ENCODE measurements around the gene FARP2. TPM values are rescaled to one million over a fixed set of nuclear protein-coding genes. Genes with fewer than 3 reads are reported as not detected.

The FARP2 gene
- total RNA-seq, 2 donors from 2014 or later, result 31.1 to 35.3 TPM

DNA sequence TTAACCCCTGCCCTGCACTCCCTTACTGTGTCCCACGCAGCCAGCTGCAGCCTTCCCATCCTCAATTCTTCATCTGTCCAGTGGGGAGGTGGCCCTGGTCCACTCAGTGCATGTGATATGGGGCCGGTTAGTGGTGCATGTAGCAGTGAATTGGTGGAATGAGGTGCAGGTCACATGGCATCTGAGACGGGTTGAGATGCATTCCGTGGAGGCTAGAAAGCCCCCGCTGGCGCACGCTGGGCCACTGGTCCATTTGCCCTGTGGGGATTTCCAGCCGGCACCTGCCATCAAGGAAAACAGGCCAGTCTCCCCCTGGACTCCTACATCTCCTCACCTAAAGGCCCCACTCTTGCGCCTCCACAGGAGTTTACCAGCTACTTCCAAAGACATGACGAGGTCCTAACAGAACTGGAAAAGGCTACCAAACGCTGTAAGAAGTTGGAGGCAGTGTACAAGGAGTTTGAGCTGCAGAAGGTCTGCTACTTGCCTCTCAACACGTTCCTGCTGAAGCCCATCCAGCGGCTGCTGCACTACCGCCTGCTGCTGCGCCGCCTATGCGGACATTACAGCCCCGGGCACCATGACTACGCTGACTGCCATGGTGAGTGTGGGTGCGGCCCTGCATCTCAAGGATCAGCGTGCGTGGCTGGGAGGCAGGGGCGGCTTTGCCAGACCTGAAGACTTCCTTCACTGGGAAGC, 111.8 kb downstream of the FARP2 start:
- intact Hi-C loops (cut with DNase I), result no loop called here
- DNase-seq (ENCODE audit: low spot score), result no peak

DNA sequence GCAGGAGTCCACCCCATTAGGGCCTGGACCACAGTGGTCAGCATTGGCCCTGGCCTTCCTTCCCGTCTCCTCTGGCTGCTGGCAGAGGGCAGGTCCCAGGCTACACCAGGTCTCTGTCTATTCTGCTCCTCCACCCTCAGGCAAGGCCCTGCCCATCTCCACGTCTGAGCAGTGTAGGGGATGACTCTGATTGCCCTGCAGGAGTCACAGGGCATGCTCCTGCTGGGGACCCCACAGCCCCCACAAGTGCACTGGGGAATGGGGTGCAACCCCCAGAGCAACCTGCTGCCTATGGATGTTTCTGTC, 112.3 kb downstream of the FARP2 start:
- intact Hi-C loops (cut with DNase I), result no loop called here
- no peak for DNase-seq (ENCODE audit: low spot score)

DNA sequence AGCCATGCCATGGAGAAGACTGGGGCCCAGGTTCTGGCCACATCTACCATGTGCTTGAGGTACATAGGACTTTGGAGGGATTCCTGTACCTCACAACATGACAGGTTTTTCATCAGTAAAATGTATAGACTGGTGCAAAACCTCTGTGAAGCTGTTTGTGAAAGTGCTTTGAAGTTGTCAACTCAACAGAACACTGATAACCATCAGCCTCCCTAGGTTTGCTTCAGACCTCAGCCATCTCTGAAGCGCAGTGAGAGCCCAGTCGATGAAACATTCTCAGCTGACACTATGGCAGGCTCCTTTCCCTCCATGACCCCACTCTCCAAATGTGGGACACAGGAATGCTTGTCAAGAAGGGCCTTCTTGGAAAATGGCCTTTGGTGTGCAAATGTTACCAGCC, 113.7 kb downstream of the FARP2 start:
- intact Hi-C loops (cut with DNase I), result no loop called here
- DNase-seq (ENCODE audit: low spot score), result no peak

DNA sequence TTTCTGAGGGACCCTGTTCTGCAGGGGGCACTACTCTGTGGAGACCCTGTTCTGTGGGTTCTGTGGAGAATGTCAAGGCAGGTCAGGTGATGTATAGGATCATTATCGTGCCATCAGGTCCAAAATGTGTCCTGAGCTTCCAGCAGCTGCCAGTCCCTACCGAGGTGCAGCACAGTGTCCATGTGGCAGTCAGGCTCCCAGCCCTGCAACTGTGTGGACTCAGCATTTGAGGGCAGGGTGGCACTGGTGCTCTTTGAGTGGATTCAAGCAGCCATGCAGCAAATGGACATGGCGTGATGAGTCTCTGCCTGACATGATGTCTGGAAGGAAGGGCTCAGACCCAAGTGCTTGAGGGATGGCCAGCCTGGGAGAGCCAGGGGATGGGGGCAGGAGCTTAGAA, 117.3 kb downstream of the FARP2 start:
- DNase-seq (ENCODE audit: low spot score), result no peak
- intact Hi-C loops (cut with DNase I), result no loop called here

DNA sequence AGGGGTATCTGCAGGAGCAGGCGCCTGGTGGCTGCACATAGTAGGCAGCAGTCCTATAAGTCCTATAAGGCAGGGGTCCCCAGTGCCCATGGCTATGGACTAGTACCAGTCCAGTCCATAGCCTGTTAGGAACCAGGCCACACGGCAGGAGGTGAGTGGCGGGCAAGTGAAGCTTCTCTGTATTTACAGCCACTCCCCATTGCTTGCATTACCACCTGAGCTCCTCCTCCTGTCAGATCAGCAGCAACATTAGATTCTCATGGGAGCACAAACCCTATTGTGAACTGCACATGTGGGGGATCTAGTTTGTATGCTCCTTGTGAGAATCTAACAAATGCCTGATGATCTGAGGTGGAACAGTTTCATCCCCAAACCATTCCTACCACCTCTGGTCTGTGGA, 119.2 kb downstream of the FARP2 start:
- DNase-seq (ENCODE audit: low spot score), result no peak
- intact Hi-C loops (cut with DNase I), result no loop called here

DNA sequence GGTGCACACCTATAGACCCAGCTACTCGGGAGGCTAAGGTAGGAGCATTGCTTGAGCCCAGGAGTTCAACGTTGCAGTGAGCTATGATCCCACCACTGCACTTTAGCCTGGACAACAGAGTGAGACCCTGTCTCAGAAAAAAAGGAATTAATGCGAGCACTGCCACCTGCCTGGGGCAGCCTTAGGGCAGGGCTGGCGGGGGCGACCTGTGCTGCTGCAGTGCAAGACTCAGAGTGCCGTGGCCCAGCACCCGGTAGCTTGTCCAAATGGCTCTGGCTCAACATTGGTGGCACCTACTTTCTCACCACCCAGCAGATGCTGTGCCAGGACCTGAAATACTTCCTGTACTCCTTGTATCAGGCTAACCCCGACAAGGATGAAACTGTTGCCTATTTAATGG, 122.1 kb downstream of the FARP2 start:
- intact Hi-C loops (cut with DNase I), result no loop called here
- DNase-seq (ENCODE audit: low spot score), result no peak

DNA sequence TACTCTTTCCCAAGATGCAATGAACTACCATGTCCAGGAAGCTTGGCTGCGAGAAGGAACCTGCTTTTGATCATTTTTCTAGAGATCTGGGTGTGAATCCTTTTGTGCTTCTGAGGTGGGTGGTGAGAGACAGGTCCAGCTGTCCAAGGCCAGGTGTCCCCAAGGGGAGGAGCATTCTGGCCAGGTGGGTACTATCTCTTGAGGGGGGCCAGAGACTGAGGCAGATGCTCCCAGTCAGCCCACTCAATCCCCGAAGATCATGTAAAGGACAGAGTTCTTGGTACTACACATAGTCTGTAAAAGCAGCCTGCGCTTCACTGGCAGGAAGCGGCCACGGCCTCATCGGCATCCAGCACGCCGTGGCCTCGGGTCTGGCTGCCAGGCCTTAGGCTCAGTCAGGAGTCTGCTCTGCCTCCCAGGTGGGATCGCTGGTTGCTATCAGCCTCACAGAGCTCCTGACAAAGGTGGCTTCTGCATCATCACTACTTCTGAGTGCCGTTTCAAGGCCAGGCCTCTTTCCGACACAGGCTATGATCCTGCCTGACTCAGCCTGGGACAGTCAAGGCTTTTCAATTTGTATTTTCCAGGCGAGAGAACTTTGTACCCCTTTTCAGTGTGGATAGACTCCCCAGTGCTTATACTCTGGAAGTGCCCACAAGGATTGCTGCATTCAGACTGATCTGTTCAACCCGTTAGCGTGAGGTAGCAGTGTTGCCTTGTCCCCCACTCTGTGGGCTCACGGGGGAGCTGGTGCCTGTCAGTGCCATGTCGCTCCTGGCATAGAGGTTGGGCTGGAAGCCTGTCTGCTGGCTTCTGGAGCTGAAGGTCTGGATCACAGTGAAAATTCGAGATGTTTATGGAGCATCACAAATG, 123.2 kb downstream of the FARP2 start:
- intact Hi-C loops (cut with DNase I), result no loop called here
- no peak for DNase-seq (ENCODE audit: low spot score)

DNA sequence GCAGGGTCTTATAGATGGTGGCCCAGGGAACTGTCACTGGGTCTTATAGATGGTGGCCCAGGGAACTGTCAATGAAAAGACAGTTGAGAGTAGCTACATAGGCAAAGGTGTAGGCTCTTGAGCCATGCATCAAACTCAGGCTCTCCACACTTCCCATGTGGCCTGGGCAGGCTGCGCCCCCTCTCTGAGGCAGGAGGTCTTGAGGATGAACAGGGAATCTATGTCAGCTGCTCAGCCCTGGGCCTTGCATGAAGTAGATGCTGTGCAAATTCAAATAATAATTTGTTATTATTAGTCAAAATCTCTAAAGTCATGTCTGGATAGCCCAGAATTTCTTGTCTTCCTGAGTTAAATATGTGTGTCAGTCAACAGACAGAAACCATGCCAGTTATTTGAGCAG, 125.6 kb downstream of the FARP2 start:
- no peak for DNase-seq (ENCODE audit: low spot score)
- intact Hi-C loops (cut with DNase I), result no loop called here

DNA sequence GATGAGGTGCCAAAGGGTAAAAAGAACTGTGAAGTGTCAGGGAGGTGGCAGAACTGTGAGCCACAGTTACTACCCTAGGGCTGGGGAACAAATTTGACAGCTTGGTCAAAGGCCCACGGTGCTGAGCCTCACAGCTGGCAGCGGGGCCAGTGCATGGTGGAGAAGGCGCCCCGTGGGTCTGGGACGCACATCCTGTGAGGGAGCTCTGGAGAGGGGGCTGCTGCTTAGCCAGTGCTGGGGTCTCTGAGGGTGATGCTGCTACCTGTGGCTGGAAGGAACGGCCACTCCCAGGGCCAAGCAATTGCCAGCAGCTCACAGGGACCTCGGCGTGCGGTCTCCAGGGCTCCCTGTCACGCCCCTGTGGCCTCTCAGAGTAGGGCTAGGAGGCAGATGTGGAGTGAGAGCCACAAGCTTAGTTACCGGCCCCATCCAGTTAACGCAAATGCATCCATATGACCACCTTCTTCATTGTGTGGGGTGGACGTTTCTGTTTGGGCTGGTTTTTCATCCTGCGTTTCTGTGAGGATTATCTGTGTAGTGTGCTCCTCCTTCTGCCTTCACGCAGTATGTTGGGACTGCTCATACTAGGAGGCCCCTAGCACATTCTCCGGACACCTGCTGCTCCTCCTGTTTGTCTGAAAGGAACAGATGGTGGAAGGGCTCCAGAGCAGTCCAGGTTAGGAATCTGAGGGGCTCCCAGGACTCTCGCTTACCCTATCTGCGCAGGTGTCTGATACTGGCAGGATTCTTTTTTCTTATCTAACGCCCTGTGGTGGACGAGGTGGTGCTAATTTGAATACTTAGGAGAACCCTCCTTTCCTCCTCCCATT, 126.3 kb downstream of the FARP2 start:
- intact Hi-C loops (cut with DNase I), result no loop called here
- no peak for DNase-seq (ENCODE audit: low spot score)

DNA sequence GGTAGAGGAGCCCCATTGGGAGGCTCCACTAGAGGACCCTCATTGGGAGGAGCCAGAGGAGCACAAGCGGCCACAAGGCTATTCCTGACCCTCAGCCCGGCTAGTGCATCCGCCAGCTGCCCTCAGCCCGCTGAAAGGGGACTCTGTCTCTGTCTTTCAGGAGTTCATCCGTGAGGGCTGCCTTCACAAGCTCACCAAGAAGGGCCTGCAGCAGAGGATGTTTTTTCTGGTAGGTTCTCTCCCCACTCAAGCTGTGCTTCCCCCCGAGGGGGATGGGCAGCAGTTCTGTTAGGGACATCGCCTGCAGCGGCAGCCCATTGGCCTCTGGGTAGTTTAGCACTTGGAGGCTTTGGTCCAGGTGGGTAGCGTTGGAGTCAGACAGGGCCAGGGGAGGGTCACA, 127.2 kb downstream of the FARP2 start:
- DNase-seq (ENCODE audit: low spot score), result no peak
- intact Hi-C loops (cut with DNase I), result no loop called here

DNA sequence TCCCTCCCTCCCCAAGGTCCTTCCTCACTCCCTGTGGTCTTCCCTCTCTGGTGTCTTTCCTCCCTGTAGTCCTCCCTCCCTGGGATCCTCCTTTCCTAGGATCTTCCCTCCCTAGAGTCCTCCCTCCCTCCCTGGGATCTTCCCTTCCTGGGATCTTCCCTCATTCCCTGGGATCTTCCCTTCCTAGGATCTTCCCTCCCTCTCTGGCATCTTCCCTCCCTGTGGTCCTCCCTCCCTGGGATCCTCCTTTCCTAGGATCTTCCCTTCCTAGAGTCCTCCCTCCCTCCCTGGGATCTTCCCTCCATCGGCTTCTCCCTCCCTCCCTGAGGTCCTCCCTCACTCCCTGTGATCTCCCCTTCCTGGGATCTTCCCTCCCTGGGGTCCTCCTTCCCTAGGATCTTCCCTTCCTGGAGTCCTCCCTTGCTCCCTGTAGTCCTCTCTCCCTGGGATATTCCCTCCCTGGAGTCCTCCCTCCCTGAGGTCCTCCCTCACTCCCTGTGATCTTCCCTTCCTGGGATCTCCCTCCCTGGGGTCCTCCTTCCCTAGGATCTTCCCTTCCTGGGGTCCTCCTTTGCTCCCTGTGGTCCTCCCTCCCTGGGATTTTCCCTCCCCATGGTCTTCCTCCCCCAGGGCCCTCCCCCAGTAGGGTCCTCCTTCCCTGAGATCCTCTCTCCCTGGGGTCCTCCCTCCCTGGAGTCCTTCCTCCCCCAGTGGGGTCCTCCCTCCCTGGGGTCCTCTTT, 129.3 kb downstream of the FARP2 start:
- intact Hi-C loops (cut with DNase I), result no loop called here
- DNase-seq (ENCODE audit: low spot score), result no peak

DNA sequence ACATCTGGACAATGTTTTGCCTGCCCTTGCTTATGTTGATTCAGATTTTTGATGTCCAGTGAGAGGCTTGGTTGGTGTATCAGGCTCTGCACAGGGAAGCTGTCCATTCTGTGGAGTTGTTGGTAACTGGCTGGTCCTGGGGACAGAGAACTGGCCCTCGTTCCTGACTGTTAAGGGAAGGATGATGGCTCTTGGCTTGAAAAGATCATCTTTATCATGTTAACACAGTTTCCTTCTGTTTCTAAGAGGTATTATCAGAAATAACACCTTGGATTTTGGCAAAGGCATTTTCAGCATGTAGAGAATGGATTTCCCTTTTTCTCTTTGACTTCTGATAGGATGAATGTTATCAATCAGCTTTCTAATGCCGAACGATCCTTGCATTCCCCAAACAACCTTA, 133.0 kb downstream of the FARP2 start:
- intact Hi-C loops (cut with DNase I), result no loop called here
- no peak for DNase-seq (ENCODE audit: low spot score)

DNA sequence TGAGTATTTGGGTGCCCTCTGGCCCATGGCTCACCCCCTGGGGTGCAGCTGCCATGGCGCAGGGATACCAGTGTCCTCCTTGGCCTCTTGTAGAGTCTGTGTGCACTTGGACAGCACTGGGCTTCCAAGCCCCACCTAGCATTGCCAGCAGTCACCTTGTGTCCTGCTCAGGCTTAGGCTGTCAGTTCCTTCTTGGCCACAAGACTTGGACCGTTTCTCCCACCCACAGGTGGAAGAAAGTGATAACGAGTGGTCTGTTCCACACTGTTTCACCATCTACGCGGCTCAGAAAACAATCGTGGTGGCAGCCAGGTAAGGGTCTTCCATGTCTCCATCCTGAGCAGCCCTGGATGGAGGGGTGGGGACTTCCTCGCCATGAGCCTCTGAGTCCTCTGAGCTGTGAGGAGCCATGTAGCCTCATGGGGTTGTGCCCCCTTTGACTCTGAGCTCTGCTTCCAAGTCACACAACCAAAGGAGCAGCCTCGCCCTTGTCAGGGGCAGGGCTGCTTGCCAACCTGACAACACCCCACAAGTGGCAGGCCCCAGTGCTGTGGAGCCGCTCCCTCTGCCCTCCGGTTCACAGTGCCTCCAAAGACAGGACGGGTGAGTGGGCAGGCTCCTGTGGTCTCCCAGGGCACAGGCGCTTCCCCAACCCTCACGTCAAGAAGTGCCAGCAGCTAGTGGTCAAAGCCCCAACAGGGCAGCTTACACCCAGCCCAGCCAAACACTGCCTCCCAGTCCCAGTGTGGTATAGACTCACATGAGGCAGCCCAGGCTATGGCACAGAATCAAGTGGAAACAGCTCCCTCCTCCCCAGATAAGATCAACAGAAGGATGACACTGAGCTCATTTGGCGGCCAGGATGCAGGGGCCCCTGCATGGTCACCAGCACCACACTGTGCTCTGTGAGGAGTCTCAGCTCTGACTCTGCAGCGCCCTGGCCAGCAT, 133.9 kb downstream of the FARP2 start:
- intact Hi-C loops (cut with DNase I), result no loop called here

DNA sequence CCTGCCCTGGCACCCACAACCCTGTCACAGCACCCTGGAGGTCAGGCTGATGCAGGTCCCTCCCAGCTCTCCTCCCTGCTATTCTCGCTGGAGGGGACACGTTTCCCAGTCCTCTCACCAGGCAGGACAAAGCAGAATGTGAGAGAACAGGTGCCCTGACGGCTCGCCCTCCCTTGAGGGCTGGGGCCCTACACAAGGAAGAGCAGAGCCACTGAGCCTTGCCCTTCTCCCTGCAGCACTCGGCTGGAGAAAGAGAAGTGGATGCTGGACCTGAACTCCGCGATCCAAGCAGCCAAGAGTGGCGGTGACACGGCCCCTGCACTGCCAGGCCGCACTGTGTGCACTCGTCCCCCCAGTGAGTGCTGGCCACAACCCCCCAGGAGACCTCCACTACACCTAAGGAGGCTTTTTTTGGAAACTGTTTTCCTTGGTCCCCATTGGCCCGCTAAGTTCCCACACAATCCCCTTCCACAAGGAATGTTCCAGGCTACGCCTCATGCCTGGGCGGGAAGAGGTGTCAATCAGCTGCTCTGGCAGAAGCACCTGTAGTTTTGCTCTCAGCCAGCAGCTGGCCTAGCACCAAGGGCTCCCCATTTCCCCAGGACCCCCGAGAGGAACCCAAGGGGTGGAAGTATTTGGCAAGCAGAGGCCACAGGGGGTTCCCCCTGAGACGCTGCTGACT, 134.9 kb downstream of the FARP2 start:
- intact Hi-C loops (cut with DNase I), result no loop called here
- no peak for DNase-seq (ENCODE audit: low spot score)

More for the DNA sequence above, 133.9 kb downstream of the FARP2 start:
- DNase-seq (ENCODE audit: low spot score), result no peak

DNA sequence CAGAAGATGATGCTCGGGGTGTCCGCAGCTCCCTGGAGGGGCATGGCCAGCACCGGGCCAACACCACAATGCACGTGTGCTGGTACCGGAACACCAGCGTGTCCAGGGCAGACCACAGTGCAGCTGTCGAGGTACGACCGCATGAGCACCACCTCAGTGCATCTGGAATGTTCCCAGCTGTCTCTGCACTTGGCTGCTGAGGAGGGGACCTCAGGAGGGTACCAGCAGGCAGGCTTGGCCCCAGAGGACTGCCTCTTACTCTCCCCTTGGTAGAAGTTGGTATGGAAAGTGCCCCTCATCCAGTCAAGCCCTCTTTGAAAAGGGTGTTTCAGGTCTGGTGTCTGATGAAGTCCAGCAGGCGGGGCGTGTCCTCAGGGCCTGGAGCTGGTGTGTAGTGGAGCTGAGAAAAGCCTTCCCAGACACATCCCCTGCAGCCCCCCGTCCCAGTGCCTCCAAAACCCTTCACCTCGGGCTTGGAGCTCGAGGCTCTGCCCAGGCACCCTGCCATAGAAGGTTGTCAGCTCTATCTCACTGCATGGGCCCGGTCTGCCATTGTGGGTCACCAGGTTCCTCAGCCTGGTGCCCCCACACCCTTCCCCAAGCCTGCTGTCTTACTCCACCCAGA, 135.6 kb downstream of the FARP2 start:
- intact Hi-C loops (cut with DNase I), result no loop called here
- DNase-seq (ENCODE audit: low spot score), result no peak

DNA sequence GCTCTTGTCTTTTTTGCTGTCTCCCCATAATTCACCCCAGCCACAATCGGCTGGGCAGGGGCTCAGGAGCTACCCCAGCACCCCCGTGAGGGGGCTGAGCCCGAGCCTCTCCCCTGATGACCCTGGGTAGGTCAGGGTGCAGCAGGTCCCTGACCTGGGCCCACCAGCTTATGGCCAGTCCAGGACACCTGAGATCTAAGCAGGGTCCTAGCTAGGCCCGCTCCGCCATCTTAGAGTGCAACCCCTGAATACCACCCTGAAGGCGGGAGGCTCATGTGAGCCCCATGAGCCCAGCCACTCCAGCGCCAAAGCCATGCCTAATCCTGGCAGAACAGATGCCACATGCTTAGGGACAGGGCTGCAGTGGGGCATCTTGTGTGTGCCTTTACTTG, 136.1 kb downstream of the FARP2 start:
- intact Hi-C loops (cut with DNase I), result no loop called here
- no peak for DNase-seq (ENCODE audit: low spot score)

DNA sequence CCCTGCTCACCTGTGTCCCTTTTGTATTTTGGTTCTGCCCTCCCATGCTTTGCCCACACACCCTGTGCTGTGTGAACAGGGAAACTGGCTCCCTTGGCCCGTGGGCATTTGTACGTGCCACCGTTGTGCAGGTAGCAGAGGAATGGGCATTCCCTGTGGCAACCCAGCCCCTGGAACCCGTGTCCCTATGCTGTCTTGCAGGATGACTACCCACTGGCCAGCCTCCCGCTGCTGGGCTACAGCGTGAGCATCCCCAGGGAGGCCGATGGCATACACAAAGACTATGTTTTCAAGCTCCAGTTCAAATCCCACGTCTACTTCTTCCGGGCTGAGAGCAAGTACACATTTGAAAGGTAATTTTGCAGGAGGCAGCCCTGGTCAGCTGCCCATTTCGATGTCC, 137.0 kb downstream of the FARP2 start:
- intact Hi-C loops (cut with DNase I), result no loop called here
- no peak for DNase-seq (ENCODE audit: low spot score)
